ENCODE data around the gene HSPA1A.

Gene HSPA1A

DNA sequence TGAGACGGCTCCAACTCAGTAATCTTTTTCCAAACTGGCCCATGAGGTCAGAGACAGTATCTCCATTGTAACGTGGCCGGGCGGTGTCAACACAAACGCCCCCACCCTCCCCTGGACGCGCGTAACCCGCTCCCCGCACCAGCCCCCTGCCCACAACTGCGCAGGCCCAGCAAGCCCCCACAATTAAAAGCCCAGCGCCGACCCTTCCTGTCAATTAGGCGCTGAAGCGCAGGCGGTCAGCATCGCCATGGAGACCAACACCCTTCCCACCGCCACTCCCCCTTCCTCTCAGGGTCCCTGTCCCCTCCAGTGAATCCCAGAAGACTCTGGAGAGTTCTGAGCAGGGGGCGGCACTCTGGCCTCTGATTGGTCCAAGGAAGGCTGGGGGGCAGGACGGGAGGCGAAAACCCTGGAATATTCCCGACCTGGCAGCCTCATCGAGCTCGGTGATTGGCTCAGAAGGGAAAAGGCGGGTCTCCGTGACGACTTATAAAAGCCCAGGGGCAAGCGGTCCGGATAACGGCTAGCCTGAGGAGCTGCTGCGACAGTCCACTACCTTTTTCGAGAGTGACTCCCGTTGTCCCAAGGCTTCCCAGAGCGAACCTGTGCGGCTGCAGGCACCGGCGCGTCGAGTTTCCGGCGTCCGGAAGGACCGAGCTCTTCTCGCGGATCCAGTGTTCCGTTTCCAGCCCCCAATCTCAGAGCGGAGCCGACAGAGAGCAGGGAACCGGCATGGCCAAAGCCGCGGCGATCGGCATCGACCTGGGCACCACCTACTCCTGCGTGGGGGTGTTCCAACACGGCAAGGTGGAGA lies at the start of gene HSPA1A, which contains the start of gene HSPA1L:
HSPA1A (plus strand) TSS at position 519 of the 814 bp plus-strand sequence; CDS start at position 733, 214 bp downstream.
HSPA1L (minus strand) TSS at position 259 of the 814 bp plus-strand sequence. CDS start 3,311 bp downstream, outside the sequence.
- DNase-seq = peak; percentile 90

DNA sequence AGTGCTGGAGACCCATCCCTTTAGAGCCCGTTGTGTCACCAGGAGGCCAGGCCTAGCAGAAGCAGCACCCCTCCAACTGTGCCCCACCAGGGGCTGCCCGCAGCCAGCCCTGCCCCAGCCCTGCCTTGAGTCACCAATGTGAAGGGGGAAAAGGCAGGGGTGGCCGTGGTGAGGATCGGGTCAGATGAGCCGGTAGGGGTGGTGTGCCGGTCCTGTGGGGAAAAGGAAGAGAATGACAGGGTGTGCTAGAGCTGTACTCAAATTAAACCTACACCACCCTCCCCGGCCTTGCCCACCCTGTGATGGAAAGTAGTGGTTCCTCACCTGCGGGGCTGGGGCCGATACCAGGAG lies 49.8 kb upstream of the HSPA1A start:
- no peak for DNase-seq

- no peak for DNase-seq
Observed at GRCh38 chr6:31765910-31766794, 49.2 kb upstream of the HSPA1A start.

- no peak for DNase-seq
Observed at GRCh38 chr6:31767096-31767645, 48.2 kb upstream of the HSPA1A start.

GRCh38 chr6:31768363-31769257 lies 46.7 kb upstream of the HSPA1A start:
- DNase-seq = no peak

DNA sequence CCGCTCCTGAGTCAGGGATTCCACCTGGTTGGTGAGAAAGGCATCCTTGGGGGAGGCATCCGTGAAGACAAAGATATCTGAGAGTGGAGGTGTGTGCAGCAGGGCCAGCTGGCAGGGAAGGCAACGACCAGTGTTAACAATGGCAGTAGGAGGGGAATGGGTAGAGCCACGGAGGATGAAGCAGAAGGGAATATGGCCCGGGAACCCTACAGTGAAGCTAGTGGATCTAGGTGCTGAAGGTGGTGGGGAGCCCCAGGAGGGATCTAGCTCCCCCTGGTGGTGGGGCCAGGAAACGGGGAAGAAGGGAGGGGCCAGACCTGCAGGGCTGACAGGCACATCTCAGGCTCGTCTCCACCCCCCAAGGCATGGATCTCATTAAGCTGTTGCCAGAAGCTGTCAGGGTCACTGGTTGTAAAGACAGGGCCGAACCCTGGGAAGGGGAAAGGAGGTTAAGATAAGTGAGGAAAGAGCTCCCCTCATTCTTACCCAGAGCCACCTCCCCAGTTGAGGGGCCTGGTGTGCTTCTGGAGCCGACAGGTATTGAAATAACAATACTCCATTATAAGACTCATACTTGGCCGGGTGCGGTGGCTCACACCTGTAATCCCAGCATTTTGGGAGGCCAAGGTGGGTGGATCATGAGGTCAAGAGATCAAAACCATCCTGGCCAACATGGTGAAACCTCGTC lies 45.5 kb upstream of the HSPA1A start:
- DNase-seq = no peak

GRCh38 chr6:31770860-31771259 lies 44.5 kb upstream of the HSPA1A start:
- DNase-seq = no peak

GRCh38 chr6:31771992-31772358 lies 43.4 kb upstream of the HSPA1A start:
- no peak for DNase-seq

DNA sequence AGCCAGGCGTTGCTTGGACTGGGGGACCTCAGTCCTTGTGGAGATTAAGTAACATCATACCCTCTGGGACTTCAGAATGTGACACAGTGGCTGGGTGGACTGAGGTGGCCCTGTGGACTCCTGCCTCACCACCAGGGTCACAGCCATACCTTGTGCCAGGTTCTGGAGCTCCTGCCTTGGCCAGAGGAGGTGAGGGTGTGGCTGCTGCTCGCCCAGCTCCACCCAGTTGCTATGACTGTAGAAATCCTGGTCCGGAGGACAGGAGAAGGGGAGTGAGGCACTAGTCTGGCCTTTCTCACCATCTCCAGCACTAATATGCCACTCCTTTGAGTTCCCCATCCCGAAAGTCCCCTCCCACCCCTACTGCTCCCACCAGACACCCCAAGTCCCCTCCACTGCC lies 40.2 kb upstream of the HSPA1A start:
- DNase-seq = no peak

- DNase-seq = no peak
Observed at GRCh38 chr6:31775633-31776484, 39.5 kb upstream of the HSPA1A start.

- no peak for DNase-seq
Observed at GRCh38 chr6:31776485-31776988, 38.8 kb upstream of the HSPA1A start.

- peak; percentile 68 for DNase-seq
Observed at GRCh38 chr6:31776989-31777666, 38.2 kb upstream of the HSPA1A start, which contains the start of gene VWA7. TSS of gene VWA7 (minus strand) at chr6:31777328. CDS start at chr6:31776779, 549 bp downstream.

DNA sequence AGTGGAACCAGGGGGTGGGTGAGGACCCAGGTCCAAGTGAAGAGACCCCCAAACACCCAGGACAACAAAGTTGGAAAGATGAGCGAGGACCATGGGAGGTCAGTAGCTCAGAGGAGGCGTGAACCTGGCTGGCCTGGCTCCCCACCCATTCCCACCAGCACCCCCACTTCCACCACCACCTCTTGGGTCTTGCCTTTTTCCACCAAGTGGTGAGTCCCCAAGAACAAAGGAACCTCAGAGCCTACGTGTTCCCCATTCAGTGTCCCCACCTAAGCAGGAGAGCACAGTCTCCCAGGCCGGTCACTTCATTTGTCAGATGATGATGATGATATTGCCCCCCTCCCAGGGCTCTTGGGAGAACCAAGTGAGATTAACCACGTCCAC lies 37.7 kb upstream of the HSPA1A start:
- no peak for DNase-seq

DNA sequence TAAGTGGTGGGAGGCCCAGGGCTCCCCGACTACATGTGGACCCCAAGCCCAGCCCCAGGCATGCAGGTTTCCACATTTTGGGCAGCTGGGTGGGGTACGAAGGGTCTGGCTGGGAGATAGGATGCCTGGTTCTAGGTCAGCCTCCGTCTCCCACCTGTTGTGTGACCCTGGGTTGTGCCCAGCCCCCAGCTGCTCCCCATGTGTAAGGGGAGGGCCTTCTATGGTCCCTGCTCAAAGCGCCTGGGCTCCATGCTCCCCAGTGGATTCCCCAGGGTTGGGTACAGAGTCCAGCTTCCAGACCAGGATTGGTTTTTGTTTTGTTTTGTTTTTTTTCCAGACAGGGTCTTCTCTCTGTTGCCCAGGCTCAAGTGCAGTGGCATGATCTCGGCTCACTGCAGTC lies 37.1 kb upstream of the HSPA1A start:
- no peak for DNase-seq

GRCh38 chr6:31778999-31779885 lies 36.1 kb upstream of the HSPA1A start:
- no peak for DNase-seq

GRCh38 chr6:31779908-31780307 lies 35.4 kb upstream of the HSPA1A start:
- no peak for DNase-seq

DNA sequence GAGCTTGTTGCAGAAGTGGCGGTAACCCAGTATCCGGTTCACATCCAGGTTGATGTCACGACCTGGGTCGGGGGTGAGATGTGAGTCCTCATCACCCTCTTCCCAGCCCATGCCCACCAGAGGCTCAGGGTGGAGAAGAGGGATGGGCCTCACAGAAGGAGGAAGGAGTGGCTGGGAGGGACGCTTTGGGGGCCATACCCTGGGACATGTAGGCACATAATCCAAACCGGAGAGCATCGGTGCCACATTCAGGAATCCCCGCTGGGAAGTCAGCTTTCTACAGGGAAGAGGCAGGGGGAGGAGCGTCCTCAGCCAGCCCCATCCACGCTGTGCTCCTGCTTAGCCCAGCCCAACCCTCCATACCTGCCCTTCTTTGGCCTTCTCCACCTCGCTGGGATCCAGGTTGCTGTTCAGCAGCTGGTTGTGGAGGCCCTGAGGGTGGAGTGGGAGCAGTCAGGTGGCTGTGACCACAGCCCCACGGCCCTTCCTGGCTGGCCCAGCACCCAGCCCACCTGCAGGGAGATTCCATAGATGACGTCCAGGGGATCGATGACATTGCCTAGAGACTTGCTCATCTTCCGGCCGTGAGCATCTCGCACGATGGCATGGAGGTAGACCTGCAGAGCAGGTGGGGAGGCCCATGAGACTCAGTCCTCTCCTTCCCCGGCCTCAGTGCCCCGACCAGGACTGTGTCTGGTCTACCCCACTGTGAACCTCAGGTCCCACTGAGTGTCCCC lies 34.7 kb upstream of the HSPA1A start:
- no peak for DNase-seq
